Transverse colon (tissue), 4 donors: Measurements from ENCODE around the gene S1PR1. TPM values are rescaled to one million over a fixed set of nuclear protein-coding genes. Genes with fewer than 3 reads are reported as not detected.
A peak's percentile ranks its signal among the peaks of the same experiment; 100 is the strongest.

Experiments
- DNase-seq: peaks from one replicate; pipeline ENCODE4 v3.0.0-alpha.2; 2019
- H3K27ac ChIP-seq, 4 donors: fragments of 200-600 bp; sonication (generic); 2 replicates each; pipeline ENCODE4 v1.5.1; 2016 to 2018; ENCODE audit warnings: inconsistent platforms in 4 of 4
- H3K27me3 ChIP-seq: fragments of 200-600 bp; sonication (generic); 2 replicates; pipeline ENCODE4 v1.5.1; 2017; ENCODE audit warnings: inconsistent platforms
- H3K36me3 ChIP-seq, 4 donors: fragments of 200-600 bp; sonication (generic); 2 replicates each; pipeline ENCODE4 v1.5.1; 2017 to 2019; ENCODE audit warnings: inconsistent platforms in 4 of 4
- H3K4me1 ChIP-seq, 4 donors: fragments of 200-600 bp; sonication (generic); 2 replicates each; pipeline ENCODE4 v1.5.1; 2017 to 2020; ENCODE audit warnings: inconsistent platforms in 4 of 4
- H3K4me3 ChIP-seq, 4 donors: fragments of 200-600 bp; sonication (generic); 1 replicate in 1 of 4; 2 replicates in 3 of 4; pipeline versions ENCODE4 v1.5.1 to v1.6.1; 2017 to 2019; ENCODE audit warnings: inconsistent platforms in 4 of 4
- H3K9me3 ChIP-seq, 2 donors: fragments of 200-600 bp; sonication (generic); 2 replicates each; pipeline ENCODE4 v1.5.1; 2017 to 2019; ENCODE audit warnings: inconsistent platforms in 2 of 2
- EP300 ChIP-seq: sonication (generic); formaldehyde crosslinking; IDR thresholded peaks from one replicate; pipeline ENCODE4 v1.6.1; 2017; ENCODE audit warnings: antibody characterized with exemption, low read depth
- POLR2A ChIP-seq: fragments of 450-650 bp; IDR thresholded peaks from one replicate; pipeline ENCODE4 v1.6.1; 2016; ENCODE audit warnings: antibody characterized with exemption, mild to moderate bottlenecking, moderate library complexity
- POLR2AphosphoS5 ChIP-seq, 3 donors: sonication (generic); formaldehyde crosslinking; IDR thresholded peaks; one replicate each; pipeline ENCODE4 v1.6.1; 2016; ENCODE audit warnings: antibody characterized with exemption in 3 of 3
- WGBS, 2 donors: methylation state at CpG; one replicate each; pipeline ENCODE4 v1.1.5; 2018; ENCODE audit warnings: low coverage in 1 of 2; 5-methylcytosine and 5-hydroxymethylcytosine counted together
- in situ Hi-C, 4 donors: fragments of 200-750 bp; cut with MboI; loops; one replicate each; pipeline versions ENCODE4 v1.15.0 to v1.15.1; 2017; ENCODE audit warnings: low sequenced_read_pairs in 3 of 4, low pct_ligation_motif_present in 1 of 4, low pct_unique_long_range_greater_than_20kb in 1 of 4
- intact Hi-C: fragments of 100-400 bp; cut with DNase I; formaldehyde crosslinking; loops from one replicate; pipeline ENCODE4 v1.15.1; 2023; ENCODE audit warnings: low total_unique reads
- total RNA-seq, 4 donors: library from RNA; depleted of rRNA; stranded (reverse); fragments of >200 nt; gene quantifications; one replicate each; pipeline ENCODE4 v1.1.0, GENCODE V29; 2016
- TF ChIP-seq, protein P1 (sequence below), 5 experiments: fragments of 200-600 bp in 3 of 5; fragments of 450-650 bp in 2 of 5; sonication (generic) in 3 of 5; IDR thresholded peaks; 1 replicate in 2 of 5; 2 replicates in 3 of 5; pipeline ENCODE4 v1.5.1; 2016 to 2017; ENCODE audit warnings: antibody characterized with exemption in 5 of 5, inconsistent platforms in 3 of 5, mild to moderate bottlenecking in 2 of 5, moderate library complexity in 1 of 5

The S1PR1 gene
- total RNA-seq, 4 donors from 2014 or later: 5.6 to 58.1 (median 10.4) TPM

DNA sequence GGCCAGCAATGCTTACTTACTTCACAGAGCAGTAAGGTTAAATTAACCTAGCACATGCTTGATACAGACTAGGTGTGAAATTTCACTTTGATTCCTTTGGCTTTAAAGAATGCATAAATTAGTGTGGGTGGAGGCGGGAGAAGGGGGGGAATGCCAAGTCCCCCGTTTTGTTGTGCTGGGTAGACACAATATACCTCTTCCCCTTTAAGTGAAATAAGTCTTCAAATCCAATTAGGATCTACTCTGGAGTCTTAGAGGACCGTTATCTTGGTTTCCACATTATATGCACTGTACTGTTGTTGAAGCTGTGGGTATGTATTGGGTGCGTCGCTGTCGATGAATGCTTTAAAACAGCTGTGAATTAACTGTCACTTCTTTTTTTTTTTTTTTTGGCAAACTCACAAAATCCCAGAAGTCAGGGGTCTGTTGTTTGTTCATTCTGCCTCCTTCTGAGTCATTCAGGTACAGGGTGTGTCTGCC lies 1.6 kb upstream of the S1PR1 start:
- H3K27ac ChIP-seq: peak overlapping the region; percentile 55 to 74 (median 66)
- TF ChIP-seq POLR2AphosphoS5 (IDR thresholded peaks at IDR 0.05): no peak
- TF ChIP-seq POLR2A: no peak
- TF ChIP-seq, protein P1, sequence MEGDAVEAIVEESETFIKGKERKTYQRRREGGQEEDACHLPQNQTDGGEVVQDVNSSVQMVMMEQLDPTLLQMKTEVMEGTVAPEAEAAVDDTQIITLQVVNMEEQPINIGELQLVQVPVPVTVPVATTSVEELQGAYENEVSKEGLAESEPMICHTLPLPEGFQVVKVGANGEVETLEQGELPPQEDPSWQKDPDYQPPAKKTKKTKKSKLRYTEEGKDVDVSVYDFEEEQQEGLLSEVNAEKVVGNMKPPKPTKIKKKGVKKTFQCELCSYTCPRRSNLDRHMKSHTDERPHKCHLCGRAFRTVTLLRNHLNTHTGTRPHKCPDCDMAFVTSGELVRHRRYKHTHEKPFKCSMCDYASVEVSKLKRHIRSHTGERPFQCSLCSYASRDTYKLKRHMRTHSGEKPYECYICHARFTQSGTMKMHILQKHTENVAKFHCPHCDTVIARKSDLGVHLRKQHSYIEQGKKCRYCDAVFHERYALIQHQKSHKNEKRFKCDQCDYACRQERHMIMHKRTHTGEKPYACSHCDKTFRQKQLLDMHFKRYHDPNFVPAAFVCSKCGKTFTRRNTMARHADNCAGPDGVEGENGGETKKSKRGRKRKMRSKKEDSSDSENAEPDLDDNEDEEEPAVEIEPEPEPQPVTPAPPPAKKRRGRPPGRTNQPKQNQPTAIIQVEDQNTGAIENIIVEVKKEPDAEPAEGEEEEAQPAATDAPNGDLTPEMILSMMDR (IDR thresholded peaks at IDR 0.05): no peak
- TF ChIP-seq EP300: no peak
- 10 to 17% methylated on average over 4 to 6 of the region's 6 CpGs for WGBS, 2 donors

DNA sequence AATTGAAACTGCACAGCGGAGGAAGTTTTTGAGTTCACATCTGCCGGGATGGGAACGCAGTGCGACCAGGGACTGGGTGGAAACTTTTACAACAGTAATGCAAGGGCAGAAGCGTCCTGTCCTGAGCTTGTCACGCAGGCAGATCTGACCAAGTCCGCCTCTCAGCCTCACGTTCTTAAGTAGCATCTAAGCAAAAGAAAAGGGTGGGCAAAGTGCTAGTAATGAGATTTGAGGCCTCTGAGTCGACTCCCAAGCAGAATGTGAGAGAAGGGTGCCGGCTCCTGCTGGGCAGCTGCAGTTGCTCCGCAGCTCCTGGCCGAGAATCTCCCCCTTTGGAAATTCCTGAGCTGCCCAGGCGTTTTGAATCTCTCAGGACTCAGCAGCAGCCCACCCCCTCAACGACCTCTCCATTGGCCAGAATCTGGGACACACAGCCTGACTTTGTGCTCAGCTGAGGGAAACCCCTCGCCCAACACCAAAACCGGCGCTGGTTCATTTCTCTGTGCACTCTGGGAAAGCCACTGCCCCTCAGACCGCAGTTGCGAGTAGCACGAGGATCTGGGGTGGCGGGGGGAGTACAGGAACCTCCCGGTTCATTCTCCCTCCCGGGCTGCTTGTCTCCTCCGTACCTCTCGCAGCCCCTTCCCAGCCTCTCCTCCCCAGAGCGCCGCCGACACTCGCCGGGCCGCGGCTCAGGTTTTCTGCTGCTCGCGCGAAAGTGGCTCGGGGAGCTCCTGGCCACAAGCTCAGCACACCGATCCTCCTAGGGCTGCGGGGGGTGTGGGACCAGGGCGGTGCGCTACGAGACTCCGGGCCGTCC lies 913 bp upstream of the S1PR1 start:
- peak overlapping the region; percentile 55 to 74 (median 66) for H3K27ac ChIP-seq
- TF ChIP-seq, protein P1 (IDR thresholded peaks at IDR 0.05): no peak
- peak in 2 of 3 donors; percentile 14 to 22 for TF ChIP-seq POLR2AphosphoS5 (IDR thresholded peaks at IDR 0.05)
- no peaks in the 10 kb centered on the region for H3K36me3 ChIP-seq
- H3K4me3 ChIP-seq: peak overlapping the region; percentile 31 to 69 (median 43)
- no peak for DNase-seq
- no peaks in the 10 kb centered on the region for H3K9me3 ChIP-seq
- intact Hi-C loops (loop anchor here (5.0 kb wide), 1 partner anchor 314 kb away; no protein-coding TSS in a partner anchor), in situ Hi-C loops (no loop called here)
- WGBS, 2 donors: 0 to 3% methylated on average over 6 to 43 of the region's 43 CpGs
- H3K27me3 ChIP-seq: peaks cover 50% of the 10 kb centered on the region
- peaks cover 6 to 31% (median 25%) of the 10 kb centered on the region in 4 donors for H3K4me1 ChIP-seq

More for the DNA sequence above, 1.6 kb upstream of the S1PR1 start:
- Histone ChIP-seq H3K4me3 (peak overlapping the region in 2 of 4 donors; percentile 41 to 69), H3K36me3 (no peaks in the 10 kb centered on the region), H3K27me3 (peaks cover 48% of the 10 kb centered on the region), H3K4me1 (peaks cover 6 to 31% (median 25%) of the 10 kb centered on the region in 4 donors), H3K9me3 (no peaks in the 10 kb centered on the region)
- intact Hi-C loops (loop anchor here (5.0 kb wide), 1 partner anchor 313 kb away; no protein-coding TSS in a partner anchor), in situ Hi-C loops (no loop called here)
- no peak for DNase-seq

DNA sequence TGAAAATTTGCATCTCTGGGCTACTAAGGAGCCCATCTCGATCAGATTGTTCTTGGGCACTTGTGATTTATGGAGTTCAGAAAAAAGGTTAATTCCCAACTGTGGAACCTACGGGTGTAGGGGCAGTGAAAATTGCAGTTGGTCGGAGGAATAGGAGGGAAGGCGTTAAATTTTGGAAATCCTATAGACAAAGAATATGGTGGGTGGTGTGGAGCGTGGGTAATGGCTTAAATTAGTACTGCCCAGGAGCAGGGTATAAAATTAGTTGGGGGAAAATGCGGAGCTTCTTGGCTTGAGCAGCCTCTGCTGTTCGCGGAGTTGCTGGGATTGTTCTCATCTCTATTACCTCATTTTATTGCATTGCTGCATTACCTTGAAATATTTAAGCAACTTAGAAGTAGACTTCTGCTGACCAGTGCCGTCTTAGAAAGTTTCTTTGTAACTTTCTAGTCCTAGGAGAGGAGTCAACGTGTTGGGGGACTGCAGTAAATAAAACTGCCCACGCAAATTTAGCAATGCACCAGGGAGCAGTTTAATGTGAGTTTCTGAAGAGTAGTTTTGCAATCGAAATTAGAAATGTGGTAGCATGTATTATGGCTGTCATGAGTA lies 514 bp downstream of the S1PR1 start:
- TF ChIP-seq POLR2AphosphoS5 (IDR thresholded peaks at IDR 0.05): peak in 2 of 3 donors; percentile 20 to 44
- TF ChIP-seq EP300: no peak
- no peak for DNase-seq
- peaks cover 50% of the 10 kb centered on the region for H3K27me3 ChIP-seq
- peak overlapping the region; percentile 28 to 69 (median 36) for H3K4me3 ChIP-seq
- 2 to 5% methylated on average over 6 to 12 of the region's 12 CpGs for WGBS, 2 donors
- peak overlapping the region; percentile 24 to 74 (median 50) for H3K27ac ChIP-seq
- no peaks in the 10 kb centered on the region for H3K9me3 ChIP-seq
- in situ Hi-C loops: no loop called here
- H3K4me1 ChIP-seq: peaks cover 6 to 31% (median 25%) of the 10 kb centered on the region in 4 donors
- intact Hi-C loops: loop anchor here (5.0 kb wide), 1 partner anchor 315 kb away; no protein-coding TSS in a partner anchor
- H3K36me3 ChIP-seq: no peaks in the 10 kb centered on the region

DNA sequence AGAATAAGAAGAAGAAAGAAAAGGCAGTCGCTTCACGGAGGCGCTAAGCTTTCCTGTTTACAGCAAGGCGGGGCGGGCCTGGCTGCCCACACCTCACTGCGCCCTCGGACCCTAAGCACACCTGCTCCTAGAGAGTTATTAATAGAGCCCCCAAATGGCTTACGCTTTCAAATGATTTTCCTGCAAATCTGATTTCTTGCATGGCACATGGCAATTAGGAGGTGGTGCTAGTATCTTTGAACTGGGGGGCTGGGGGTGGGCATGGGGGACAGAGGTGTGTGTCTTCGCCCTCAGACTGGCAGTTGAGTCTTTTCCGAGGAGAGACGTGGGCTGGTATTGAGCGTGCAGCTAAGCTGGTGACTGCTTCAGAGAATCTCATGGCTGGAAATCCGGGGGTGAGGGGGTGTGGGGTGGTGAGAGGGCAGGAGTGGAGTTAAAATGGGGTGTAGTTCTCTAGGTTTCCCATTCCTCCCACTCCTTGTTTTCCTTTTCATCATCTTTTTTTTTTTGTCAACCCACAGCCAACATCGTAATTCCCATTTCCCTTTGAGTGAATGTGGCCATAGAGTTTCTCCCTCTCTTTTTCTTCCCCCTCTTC lies 1.3 kb downstream of the S1PR1 start:
- in situ Hi-C loops (no loop called here), intact Hi-C loops (loop anchor here (5.0 kb wide), 1 partner anchor 316 kb away; no protein-coding TSS in a partner anchor)
- no peak for DNase-seq
- Histone ChIP-seq H3K27me3 (peaks cover 50% of the 10 kb centered on the region), H3K4me1 (peaks cover 6 to 31% (median 25%) of the 10 kb centered on the region in 4 donors), H3K9me3 (no peaks in the 10 kb centered on the region), H3K36me3 (no peaks in the 10 kb centered on the region), H3K27ac (peak overlapping the region in 3 of 4 donors; percentile 6 to 31 (median 17)), H3K4me3 (peak overlapping the region in 2 of 4 donors; percentile 41 to 69)
- no peak for TF ChIP-seq POLR2AphosphoS5 (IDR thresholded peaks at IDR 0.05)
- 20 to 27% methylated on average over 6 to 14 of the region's 14 CpGs for WGBS, 2 donors
